Amniotic epithelial cell (primary cell): ENCODE data around the gene UNC5C.

Experiments used
- DNase-seq: peaks from one replicate; pipeline ENCODE4 v3.0.0-alpha.2; 2010; ENCODE audit warnings: low read depth

UNC5C gene

GRCh38 chr4:95465010-95465409 lies 83.8 kb downstream of the UNC5C start:
- no peak for DNase-seq

- DNase-seq = no peak
Measured at GRCh38 chr4:95462921-95463320, 85.9 kb downstream of the UNC5C start.

- DNase-seq = no peak
Measured at GRCh38 chr4:95457353-95457752, 91.4 kb downstream of the UNC5C start.

- DNase-seq = no peak
Measured at GRCh38 chr4:95450294-95450693, 98.5 kb downstream of the UNC5C start.

GRCh38 chr4:95446173-95446572 lies 102.6 kb downstream of the UNC5C start:
- no peak for DNase-seq

- DNase-seq = no peak
Measured at GRCh38 chr4:95445251-95445650, 103.5 kb downstream of the UNC5C start.

GRCh38 chr4:95444812-95445211 lies 104.0 kb downstream of the UNC5C start:
- no peak for DNase-seq

- no peak for DNase-seq
Measured at GRCh38 chr4:95439896-95440295, 108.9 kb downstream of the UNC5C start.

GRCh38 chr4:95439071-95439470 lies 109.7 kb downstream of the UNC5C start:
- DNase-seq = no peak

- DNase-seq = no peak
Measured at GRCh38 chr4:95432466-95432865, 116.3 kb downstream of the UNC5C start.

GRCh38 chr4:95431678-95432077 lies 117.1 kb downstream of the UNC5C start:
- no peak for DNase-seq

- no peak for DNase-seq
Measured at GRCh38 chr4:95429416-95429815, 119.4 kb downstream of the UNC5C start.

GRCh38 chr4:95428291-95429070 lies 120.3 kb downstream of the UNC5C start:
- DNase-seq = no peak

GRCh38 chr4:95426455-95426854 lies 122.3 kb downstream of the UNC5C start:
- DNase-seq = no peak

GRCh38 chr4:95422436-95422835 lies 126.3 kb downstream of the UNC5C start:
- DNase-seq = no peak

- DNase-seq = no peak
Measured at GRCh38 chr4:95421869-95422268, 126.9 kb downstream of the UNC5C start.

GRCh38 chr4:95417531-95417930 lies 131.2 kb downstream of the UNC5C start:
- DNase-seq = no peak

- DNase-seq = peak; percentile 6
Measured at GRCh38 chr4:95415346-95415771, 133.4 kb downstream of the UNC5C start.

GRCh38 chr4:95411371-95412088 lies 137.2 kb downstream of the UNC5C start:
- no peak for DNase-seq

- no peak for DNase-seq
Measured at GRCh38 chr4:95410387-95410977, 138.3 kb downstream of the UNC5C start.

- no peak for DNase-seq
Measured at GRCh38 chr4:95409750-95410149, 139.0 kb downstream of the UNC5C start.

GRCh38 chr4:95409127-95409526 lies 139.6 kb downstream of the UNC5C start:
- DNase-seq = peak; percentile 48

- DNase-seq = no peak
Measured at GRCh38 chr4:95402299-95402698, 146.5 kb downstream of the UNC5C start.
